K562 (cell line): Measurements from ENCODE around the gene LGR6. TPM values are rescaled to one million over a fixed set of nuclear protein-coding genes. Genes with fewer than 3 reads are reported as not detected.

Source experiments
- ATAC-seq: fragments of 200-7000 bp; cut with Tn5 transposase; 3 replicates; pipeline ENCODE4 v1.9.1; 2020; ENCODE audit warnings: moderate library complexity
- BruUV-seq: library from RNA; stranded (reverse); fragments of 400-500 nt; replicated peaks from 2 replicates; lab custom pipeline; 2021; lab: Mats Ljungman, UMichigan
- CTCF ChIA-PET: fragments of 300-600 bp; formaldehyde crosslinking; extraction: SDS; loops from one replicate; lab custom pipeline; 2021; ENCODE audit warnings: low intra/inter-chr PET ratio; lab: Yijun Ruan, JAX
- POLR2A ChIA-PET: fragments of 300-600, 350-650 bp; sonication (Branson Sonifier 250); formaldehyde crosslinking; extraction: SDS; loops from one replicate; lab custom pipeline; 2021; ENCODE audit warnings: antibody characterized with exemption, inconsistent platforms; lab: Yijun Ruan, JAX
- DNase-seq, 4 experiments: peaks; one replicate each; pipeline versions ENCODE4 v3.0.0 to v3.0.0-alpha.2; 2011 to 2018; ENCODE audit warnings: low spot score in 3 of 4, mixed read lengths in 3 of 4; ENCODE audit errors: extremely low read depth in 1 of 4
- FAIRE-seq: peaks from 2 replicates; lab custom pipeline; 2011; peaks lifted over from hg19 to GRCh38; lab: Jason Lieb, UNC
- H2AFZ ChIP-seq: 2 replicates; pipeline ENCODE4 v1.6.0; 2011; ENCODE audit warnings: low read depth, low read length, control low read depth, inconsistent platforms
- H3K27ac ChIP-seq: fragments of 200-600 bp; 3 replicates; pipeline ENCODE4 v1.8.0; 2011; ENCODE audit warnings: low read depth, mild to moderate bottlenecking, control low read depth, inconsistent platforms, low read length, moderate library complexity, mixed read lengths; ENCODE audit errors: extremely low read depth
- H3K27me3 ChIP-seq, 2 experiments: fragments of 300-600 bp in 1 of 2; 2 replicates in 1 of 2; 3 replicates in 1 of 2; pipeline versions ENCODE4 v1.6.0 to v1.8.0; 2011; ENCODE audit warnings: inconsistent platforms in 2 of 2, low read length in 2 of 2, mild to moderate bottlenecking in 1 of 2, mixed read lengths in 1 of 2, moderate library complexity in 1 of 2; ENCODE audit not compliant: control insufficient read depth in 2 of 2, insufficient read depth in 2 of 2
- H3K36me3 ChIP-seq: fragments of 300-600 bp; 3 replicates; pipeline ENCODE4 v1.8.0; 2011; ENCODE audit warnings: mild to moderate bottlenecking, low read length, inconsistent platforms; ENCODE audit not compliant: control insufficient read depth, insufficient read depth
- H3K4me1 ChIP-seq, 2 experiments: fragments of 200-600 bp in 1 of 2; replicated peaks in 1 of 2; 2 replicates in 1 of 2; 3 replicates in 1 of 2; pipeline versions ENCODE4 v1.5.1 to v1.8.0; 2011; ENCODE audit warnings: inconsistent platforms in 2 of 2, low read length in 2 of 2, mild to moderate bottlenecking in 1 of 2, mixed read lengths in 1 of 2, moderate library complexity in 1 of 2; ENCODE audit not compliant: control insufficient read depth in 2 of 2, insufficient read depth in 2 of 2
- H3K4me2 ChIP-seq: 2 replicates; pipeline ENCODE4 v1.6.1; 2011; ENCODE audit warnings: low read length, control low read depth, inconsistent platforms, mixed read lengths; ENCODE audit not compliant: insufficient read depth
- H3K4me3 ChIP-seq: fragments of 200-600 bp; sonication (generic), shearing (Covaris generic); 2 replicates; pipeline ENCODE4 v1.5.1; 2016; ENCODE audit warnings: control low read depth, inconsistent platforms
- H3K79me2 ChIP-seq: fragments of 200-600 bp; 3 replicates; pipeline ENCODE4 v1.8.0; 2011; ENCODE audit warnings: low read length, inconsistent platforms; ENCODE audit not compliant: control insufficient read depth, insufficient read depth
- H3K9ac ChIP-seq, 2 experiments: 2 replicates each; pipeline versions ENCODE4 v1.6.0 to v1.6.1; 2011; ENCODE audit warnings: low read depth in 2 of 2, low read length in 2 of 2, control low read depth in 1 of 2, inconsistent platforms in 1 of 2, mild to moderate bottlenecking in 1 of 2, mixed read lengths in 1 of 2; ENCODE audit not compliant: insufficient read depth in 1 of 2
- H3K9me1 ChIP-seq: one replicate; pipeline ENCODE4 v1.6.0; 2011; ENCODE audit warnings: inconsistent platforms, mild to moderate bottlenecking, low read length, moderate library complexity; ENCODE audit not compliant: control insufficient read depth, insufficient read depth
- H3K9me3 ChIP-seq: replicated peaks from 2 replicates; pipeline ENCODE4 v1.5.1; 2011; ENCODE audit warnings: low read depth, low read length, inconsistent platforms; ENCODE audit not compliant: control insufficient read depth, insufficient read depth
- H4K20me1 ChIP-seq: replicated peaks from 2 replicates; pipeline ENCODE4 v1.6.1; 2011; ENCODE audit warnings: low read length, inconsistent platforms, mixed read lengths; ENCODE audit not compliant: control insufficient read depth, insufficient read depth
- ARID3A ChIP-seq: IDR thresholded peaks from 2 replicates; pipeline ENCODE4 v1.6.1; 2012; ENCODE audit warnings: low read depth, low read length, improper control_type of control experiment, borderline replicate concordance
- ATF2 ChIP-seq: sonication (generic); formaldehyde crosslinking; IDR thresholded peaks from 2 replicates; pipeline ENCODE4 v1.8.1; 2022; ENCODE audit warnings: missing genetic modification reagents
- BRCA1 ChIP-seq, 2 experiments: fragments of 450-650 bp in 1 of 2; sonication (generic) in 1 of 2; formaldehyde crosslinking in 1 of 2; IDR thresholded peaks; 2 replicates each; pipeline versions ENCODE4 v1.5.0 to v1.6.1; 2017 to 2020; ENCODE audit warnings: mild to moderate bottlenecking in 1 of 2, missing genetic modification reagents in 1 of 2
- BRD9 ChIP-seq: fragments of 450-650 bp; IDR thresholded peaks from 2 replicates; pipeline ENCODE4 v1.6.1; 2018; ENCODE audit warnings: low read depth; ENCODE audit not compliant: partially characterized antibody
- CCNT2 ChIP-seq: IDR thresholded peaks from 2 replicates; pipeline ENCODE4 v1.6.1; 2011; ENCODE audit warnings: borderline replicate concordance, low read depth, mild to moderate bottlenecking, moderate library complexity, mixed read lengths, low read length; ENCODE audit not compliant: insufficient read length; ENCODE audit errors: extremely low read depth
- FOXJ2 ChIP-seq: fragments of 200-800 bp; sonication (Bioruptor generic); IDR thresholded peaks from 2 replicates; pipeline ENCODE4 v1.6.1; 2016; ENCODE audit warnings: missing genetic modification characterization, missing compliant biosample characterization
- GTF2A2 ChIP-seq: IDR thresholded peaks from 2 replicates; pipeline ENCODE4 v1.6.1; 2016; ENCODE audit warnings: mild to moderate bottlenecking, missing genetic modification characterization, missing compliant biosample characterization
- ID3 ChIP-seq, 2 experiments: fragments of 250-450 bp in 1 of 2; fragments of 450-650 bp in 1 of 2; sonication (Bioruptor Pico) in 1 of 2; IDR thresholded peaks; 2 replicates each; pipeline versions ENCODE4 v1.6.1 to v1.8.0; 2016 to 2021; ENCODE audit warnings: mild to moderate bottlenecking in 2 of 2, moderate library complexity in 2 of 2, missing compliant biosample characterization in 1 of 2, missing genetic modification characterization in 1 of 2
- MEIS2 ChIP-seq: fragments of 450-650 bp; IDR thresholded peaks from 2 replicates; pipeline ENCODE4 v1.6.1; 2014; ENCODE audit warnings: mild to moderate bottlenecking; ENCODE audit not compliant: partially characterized antibody
- NKRF ChIP-seq: fragments of 450-650 bp; IDR thresholded peaks from 2 replicates; pipeline ENCODE4 v1.6.1; 2016; ENCODE audit warnings: borderline replicate concordance
- RBFOX2 ChIP-seq: fragments of 200-400 bp; formaldehyde crosslinking; IDR thresholded peaks from 2 replicates; pipeline ENCODE4 v1.6.1; 2017; ENCODE audit warnings: low read depth, mild to moderate bottlenecking, low read length, moderate library complexity
- ZNF121 ChIP-seq: sonication (generic); formaldehyde crosslinking; conservative IDR thresholded peaks from 2 replicates; pipeline ENCODE4 v1.8.0; 2022; ENCODE audit warnings: missing genetic modification reagents
- WGBS: fragments of 100-300 bp; shearing (Covaris generic); methylation state at CpG from one replicate; pipeline ENCODE4 v1.1.6; 2016; ENCODE audit warnings: low coverage, mixed read lengths; ENCODE audit not compliant: insufficient coverage; ENCODE audit errors: missing lambda C conversion rate; 5-methylcytosine and 5-hydroxymethylcytosine counted together
- in situ Hi-C: fragments of 300-500 bp; cut with MboI; formaldehyde crosslinking; loops from 4 replicates; pipeline ENCODE4 v1.15.0; 2018; ENCODE audit warnings: inconsistent platforms, mixed read lengths
- intact Hi-C: fragments of 100-400 bp; cut with micrococcal nuclease; formaldehyde crosslinking; loops from 2 replicates; pipeline ENCODE4 v1.14.2; 2022
- polyA plus RNA-seq, 8 experiments: library from polyadenylated mRNA; depleted of rRNA in 4 of 8; stranded (reverse) in 5 of 8; unstranded in 3 of 8; fragments of >200 nt; fragmentation: Nextera tagmentation in 2 of 8; fragmentation: Illumina TruSeq in 1 of 8; extraction: Ambion mirVana in 2 of 8; extraction: Trizol in 1 of 8; gene quantifications; 2 replicates each; pipeline versions ENCODE4 v1.2.1 to v1.2.3, GENCODE V29; 2011 to 2014; ENCODE audit warnings: inconsistent platforms in 1 of 8, missing spikeins in 1 of 8
- total RNA-seq, 7 experiments: library from RNA; depleted of rRNA in 6 of 7; stranded (reverse); fragments of >200 nt in 6 of 7; fragmentation: Illumina TruSeq in 2 of 7; extraction: Trizol in 2 of 7; gene quantifications; 2 replicates each; pipeline versions ENCODE4 v1.2.1 to v1.2.3, GENCODE V29; 2011 to 2021; ENCODE audit warnings: low replicate concordance in 1 of 7
- TF ChIP-seq, protein P1 (sequence below), 2 experiments: fragments of 200-800 bp in 1 of 2; sonication (Bioruptor generic) in 1 of 2; sonication (generic) in 1 of 2; formaldehyde crosslinking in 1 of 2; IDR thresholded peaks in 1 of 2; conservative IDR thresholded peaks in 1 of 2; 2 replicates each; pipeline versions ENCODE4 v1.5.0 to v1.6.1; 2016 to 2020; ENCODE audit warnings: missing compliant biosample characterization in 1 of 2, missing genetic modification characterization in 1 of 2, missing genetic modification reagents in 1 of 2

LGR6 gene
- total and polyA plus RNA-seq, 9 of the 15 experiments (the other 6 are each of a cell fraction or from before 2014, with no cell fraction given), result 0.01 to 0.54 (median 0.17) TPM; not detected in 1

- Histone ChIP-seq H3K4me2 (no peak overlapping the region), H3K36me3 (no peaks in the 10 kb centered on the region), H3K9me3 (no peaks in the 10 kb centered on the region), H3K9me1 (no peaks in the 10 kb centered on the region), H3K27ac (no peak overlapping the region), H3K9ac (no peak overlapping the region), H4K20me1 (no peaks in the 10 kb centered on the region), H3K4me1 (no peaks in the 10 kb centered on the region; a peak in 2 of 5 replicates), H2AFZ (no peak overlapping the region), H3K79me2 (no peaks in the 10 kb centered on the region), H3K4me3 (no peak overlapping the region), H3K27me3 (peaks cover 16 to 37% of the 10 kb centered on the region in 2 experiments)
- BruUV-seq, result no TSS peak
- ChIA-PET POLR2A (interaction anchor here (1.0 kb wide), 1 partner anchor 10 kb away, joined by 3 read pairs; no protein-coding TSS in a partner anchor), CTCF (no interaction called here)
- intact Hi-C loops (no loop called here), in situ Hi-C loops (no loop called here)
- DNase-seq, result no peak
- no peak for ATAC-seq
- WGBS, result 2% methylated on average over 7 of the region's 7 CpGs
- FAIRE-seq, result no peak
- no peak for TF ChIP-seq GTF2A2 (tag)
- TF ChIP-seq MEIS2, result no peak
- no peak for TF ChIP-seq ARID3A
- TF ChIP-seq ATF2 (CRISPR knock-in tag), result no peak
- no peak for TF ChIP-seq CCNT2
- no peak for TF ChIP-seq ID3 (CRISPR knock-in tag; IDR thresholded peaks at IDR 0.05)
- TF ChIP-seq ID3 (tag; IDR thresholded peaks at IDR 0.05), result no peak
- no peak for TF ChIP-seq BRD9
- TF ChIP-seq BRCA1 (IDR thresholded peaks at IDR 0.05), result no peak
- TF ChIP-seq BRCA1 (CRISPR knock-in tag; IDR thresholded peaks at IDR 0.05), result no peak
- TF ChIP-seq RBFOX2, result no peak
- TF ChIP-seq, protein P1, sequence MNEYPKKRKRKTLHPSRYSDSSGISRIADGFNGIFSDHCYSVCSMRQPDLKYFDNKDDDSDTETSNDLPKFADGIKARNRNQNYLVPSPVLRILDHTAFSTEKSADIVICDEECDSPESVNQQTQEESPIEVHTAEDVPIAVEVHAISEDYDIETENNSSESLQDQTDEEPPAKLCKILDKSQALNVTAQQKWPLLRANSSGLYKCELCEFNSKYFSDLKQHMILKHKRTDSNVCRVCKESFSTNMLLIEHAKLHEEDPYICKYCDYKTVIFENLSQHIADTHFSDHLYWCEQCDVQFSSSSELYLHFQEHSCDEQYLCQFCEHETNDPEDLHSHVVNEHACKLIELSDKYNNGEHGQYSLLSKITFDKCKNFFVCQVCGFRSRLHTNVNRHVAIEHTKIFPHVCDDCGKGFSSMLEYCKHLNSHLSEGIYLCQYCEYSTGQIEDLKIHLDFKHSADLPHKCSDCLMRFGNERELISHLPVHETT (CRISPR knock-in tag; conservative IDR thresholded peaks at IDR 0.05 in 1 of 2, IDR thresholded peaks at IDR 0.05 in 1 of 2), result no peak
- no peak for TF ChIP-seq FOXJ2 (tag)
- no peak for TF ChIP-seq NKRF
- no peak for TF ChIP-seq ZNF121 (CRISPR knock-in tag)
These were observed 66.1 kb downstream of the LGR6 start for GRCh38 chr1:202259705-202260104.
